ENCODE data around the gene HIPK2. TPM values are rescaled to one million over a fixed set of nuclear protein-coding genes. Genes with fewer than 3 reads are reported as not detected.

HIPK2 gene
- total and polyA plus RNA-seq, 2 donors (not counting 3 experiments of a cell fraction or from before 2014, with no cell fraction given): 9.0 to 43.8 TPM

DNA sequence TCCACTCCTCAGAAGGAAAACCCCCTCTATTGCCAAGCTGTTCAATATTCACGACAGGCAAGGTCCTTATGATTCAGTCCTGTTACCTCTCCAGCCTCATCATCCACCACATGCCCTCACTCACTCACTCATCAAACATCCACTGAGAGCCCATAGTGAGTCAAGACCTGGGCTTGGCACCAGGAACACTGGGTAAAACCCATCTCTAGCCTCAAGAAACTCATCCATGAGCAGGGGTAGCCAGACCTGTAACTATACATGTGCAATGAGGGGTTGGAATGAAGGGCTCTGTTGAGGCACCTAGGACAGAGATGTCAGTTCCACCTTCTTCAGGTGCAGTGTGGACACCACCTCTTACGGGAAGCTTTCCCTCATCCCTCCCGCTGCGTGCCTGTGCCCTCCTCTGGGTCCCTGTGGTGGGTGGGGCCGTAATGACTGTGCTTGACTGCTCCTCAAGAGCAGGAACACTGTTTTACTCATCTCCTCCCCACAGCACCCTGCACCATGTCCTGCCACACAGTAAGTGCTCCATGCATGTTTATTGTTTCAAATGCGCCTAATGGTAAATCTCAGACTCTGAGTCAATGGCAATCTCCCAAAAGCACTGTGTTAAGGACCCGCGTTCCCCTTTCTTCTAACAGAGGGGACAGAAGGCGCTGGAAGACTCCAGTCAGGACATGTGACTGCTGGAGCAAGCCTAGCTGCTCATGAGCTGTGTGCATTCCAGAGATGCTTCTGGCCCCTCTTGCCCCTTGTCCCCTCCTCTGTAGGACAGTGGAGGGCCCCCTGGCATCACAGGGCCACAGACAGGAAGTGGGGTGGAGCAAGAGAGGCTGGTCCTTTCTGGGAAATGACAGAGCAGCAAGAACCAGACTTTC is 95.4 kb downstream of the HIPK2 start:
- TF ChIP-seq POLR2A (IDR thresholded peaks at IDR 0.05; ENCODE audit: low read depth, low read length) (no peak), POLR2AphosphoS5 (IDR thresholded peaks at IDR 0.05; ENCODE audit: insufficient read depth, low read depth, low read length) (no peak), GATA2 (IDR thresholded peaks at IDR 0.05; ENCODE audit: insufficient read depth, insufficient read length, low read depth, low read length) (no peak), FOS (IDR thresholded peaks at IDR 0.05; ENCODE audit: borderline replicate concordance, insufficient read depth, low read length) (no peak), JUN (IDR thresholded peaks at IDR 0.05; ENCODE audit: borderline replicate concordance, insufficient read depth, insufficient read length, low read depth) (no peak), MYC (IDR thresholded peaks at IDR 0.05; ENCODE audit: low read depth, low read length) (no peak), EZH2 (IDR thresholded peaks at IDR 0.05; ENCODE audit: borderline replicate concordance, low read depth, low read length, severe bottlenecking) (no peak)
- TF ChIP-seq, protein P1, sequence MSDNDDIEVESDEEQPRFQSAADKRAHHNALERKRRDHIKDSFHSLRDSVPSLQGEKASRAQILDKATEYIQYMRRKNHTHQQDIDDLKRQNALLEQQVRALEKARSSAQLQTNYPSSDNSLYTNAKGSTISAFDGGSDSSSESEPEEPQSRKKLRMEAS (IDR thresholded peaks at IDR 0.05; ENCODE audit: insufficient read depth, insufficient read length): no peak
- TF ChIP-seq, protein P2, sequence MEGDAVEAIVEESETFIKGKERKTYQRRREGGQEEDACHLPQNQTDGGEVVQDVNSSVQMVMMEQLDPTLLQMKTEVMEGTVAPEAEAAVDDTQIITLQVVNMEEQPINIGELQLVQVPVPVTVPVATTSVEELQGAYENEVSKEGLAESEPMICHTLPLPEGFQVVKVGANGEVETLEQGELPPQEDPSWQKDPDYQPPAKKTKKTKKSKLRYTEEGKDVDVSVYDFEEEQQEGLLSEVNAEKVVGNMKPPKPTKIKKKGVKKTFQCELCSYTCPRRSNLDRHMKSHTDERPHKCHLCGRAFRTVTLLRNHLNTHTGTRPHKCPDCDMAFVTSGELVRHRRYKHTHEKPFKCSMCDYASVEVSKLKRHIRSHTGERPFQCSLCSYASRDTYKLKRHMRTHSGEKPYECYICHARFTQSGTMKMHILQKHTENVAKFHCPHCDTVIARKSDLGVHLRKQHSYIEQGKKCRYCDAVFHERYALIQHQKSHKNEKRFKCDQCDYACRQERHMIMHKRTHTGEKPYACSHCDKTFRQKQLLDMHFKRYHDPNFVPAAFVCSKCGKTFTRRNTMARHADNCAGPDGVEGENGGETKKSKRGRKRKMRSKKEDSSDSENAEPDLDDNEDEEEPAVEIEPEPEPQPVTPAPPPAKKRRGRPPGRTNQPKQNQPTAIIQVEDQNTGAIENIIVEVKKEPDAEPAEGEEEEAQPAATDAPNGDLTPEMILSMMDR (IDR thresholded peaks at IDR 0.05; ENCODE audit: extremely low read depth in 1 of 2, insufficient read depth in 1 of 2, low read depth in 1 of 2, low read length in 2 of 2): no peak
- ChIA-PET POLR2A (no interaction called here), CTCF (no interaction called here)
- no peaks in the 10 kb centered on the region for H3K36me3 ChIP-seq (ENCODE audit: control insufficient read depth in 2 of 2, extremely low read depth in 1 of 2, insufficient read depth in 2 of 2, low read length in 2 of 2)
- no peaks in the 10 kb centered on the region for H3K27me3 ChIP-seq (ENCODE audit: control insufficient read depth in 2 of 2, insufficient read depth in 2 of 2, low read length in 2 of 2)
- intact Hi-C loops (cut with micrococcal nuclease): no loop called here
- H3K4me2 ChIP-seq (ENCODE audit: insufficient read depth, low read length): no peak overlapping the region
- H3K9me1 ChIP-seq (replicated peaks; ENCODE audit: control insufficient read depth, extremely low read depth, insufficient read depth, low read length): no peaks in the 10 kb centered on the region
- no peak overlapping the region for H2AFZ ChIP-seq (ENCODE audit: low read depth, low read length)
- H3K4me3 ChIP-seq (replicated peaks in 1 of 3; ENCODE audit: insufficient read depth in 1 of 3, low read depth in 1 of 3, low read length in 3 of 3): no peak overlapping the region
- no peaks in the 10 kb centered on the region for H4K20me1 ChIP-seq (replicated peaks; ENCODE audit: control insufficient read depth, extremely low read depth, insufficient read depth, low read length)
- peak overlapping the region; percentile 92 for H3K27ac ChIP-seq (ENCODE audit: insufficient read depth, low read depth, low read length)
- DNase-seq (ENCODE audit: low read depth, low spot score) (no peak), FAIRE-seq (no peak)
- BruUV-seq (replicated peaks): no TSS peak
- H3K4me1 ChIP-seq (ENCODE audit: control insufficient read depth, extremely low read depth, insufficient read depth, low read length): peaks cover 46% of the 10 kb centered on the region
- H3K79me2 ChIP-seq (ENCODE audit: control insufficient read depth, insufficient read depth, low read length): peaks cover 15% of the 10 kb centered on the region
- H3K9ac ChIP-seq (replicated peaks; ENCODE audit: extremely low read depth, insufficient read depth, low read length): no peak overlapping the region
- H3K9me3 ChIP-seq (replicated peaks; ENCODE audit: control insufficient read depth, insufficient read depth, low read length): no peaks in the 10 kb centered on the region
- dilution Hi-C loops (cut with MboI; ENCODE audit: extremely low pct_ligation_motif_present, low sequenced_read_pairs): no loop called here

Measured in endothelial cell of umbilical vein (primary cell).